GM18868 (cell line): Measurements from ENCODE around the gene GZMM.

Experiments used
- ATAC-seq: cut with Tn5 transposase; IDR thresholded peaks from one replicate; pipeline ENCODE4 v1.9.1; 2021; ENCODE audit warnings: mild to moderate bottlenecking, moderate library complexity; ENCODE audit not compliant: unreplicated experiment

GZMM gene

DNA sequence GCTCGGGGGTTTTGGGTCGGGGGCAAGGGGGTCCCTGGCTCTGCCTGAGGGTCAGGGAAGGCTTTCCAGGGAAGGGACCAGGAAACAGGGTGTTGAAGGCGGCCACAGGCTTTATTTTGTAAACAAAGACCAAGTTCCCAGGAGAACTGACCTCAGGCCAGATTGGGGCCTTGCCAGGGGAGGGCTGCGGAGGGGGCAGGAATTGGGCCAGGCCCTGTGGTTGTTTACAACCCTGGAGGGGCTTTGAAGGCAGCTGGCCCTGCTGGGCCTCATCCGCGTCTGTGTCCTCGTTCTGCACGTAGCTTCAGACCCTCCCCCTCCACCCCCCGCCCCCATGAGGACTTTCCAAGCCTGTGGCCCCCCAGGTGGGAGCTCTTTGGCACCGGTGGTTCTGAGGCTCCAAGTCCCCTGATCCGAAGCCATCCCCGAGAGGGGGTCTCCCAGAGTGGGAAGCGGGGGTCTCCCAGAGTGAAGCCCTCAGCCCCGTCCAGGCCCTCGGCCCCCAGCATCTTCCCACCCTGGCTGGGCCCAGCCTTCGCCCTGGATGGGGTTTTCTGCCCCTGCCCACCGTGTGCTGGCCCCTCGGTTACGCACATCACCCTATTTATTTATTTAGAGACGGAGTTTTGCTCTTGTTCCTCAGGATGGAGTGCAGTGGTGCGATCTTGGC, 15.1 kb downstream of the GZMM start:
- ATAC-seq: no peak

DNA sequence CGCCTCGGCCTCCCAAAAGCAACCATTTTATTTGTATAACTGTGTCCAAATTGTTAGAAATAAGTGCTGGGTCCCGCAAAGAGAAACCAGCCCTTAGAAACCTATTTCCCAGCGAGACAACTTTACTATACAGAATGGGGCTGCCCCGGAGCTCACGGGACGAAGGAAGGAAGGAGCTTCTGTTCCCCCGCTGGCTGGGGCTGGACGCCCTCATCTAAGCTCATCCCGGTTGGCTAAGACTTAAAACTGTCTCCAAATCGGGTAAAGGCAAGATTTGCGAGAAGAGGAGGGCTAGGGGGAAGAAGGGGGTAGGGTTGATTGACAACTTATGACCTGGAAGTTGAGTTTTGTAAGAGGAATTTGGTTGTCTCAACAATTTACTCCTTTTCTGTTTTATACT, 16.3 kb downstream of the GZMM start:
- ATAC-seq: no peak

GRCh38 chr19:566403-566802, 22.6 kb downstream of the GZMM start:
- no peak for ATAC-seq

DNA sequence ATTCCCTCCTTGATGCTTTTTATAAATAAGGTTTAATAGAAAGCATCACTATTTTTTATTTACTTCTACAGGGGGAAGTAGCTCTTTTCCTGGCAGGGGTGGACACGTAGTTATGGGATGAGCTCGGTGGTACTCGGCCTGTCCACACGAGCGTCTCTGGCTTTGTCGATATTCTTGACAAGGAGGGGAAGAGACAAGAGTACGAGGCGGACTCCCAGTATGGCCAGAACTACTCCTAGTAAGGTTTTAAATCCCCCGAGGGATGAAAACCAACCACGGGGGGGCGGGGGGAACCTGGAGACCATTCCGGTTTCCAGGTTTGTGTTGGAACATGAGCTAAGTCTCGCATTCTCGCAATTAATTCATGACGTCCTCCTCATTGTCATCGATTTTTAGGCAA, 23.0 kb downstream of the GZMM start:
- no peak for ATAC-seq

DNA sequence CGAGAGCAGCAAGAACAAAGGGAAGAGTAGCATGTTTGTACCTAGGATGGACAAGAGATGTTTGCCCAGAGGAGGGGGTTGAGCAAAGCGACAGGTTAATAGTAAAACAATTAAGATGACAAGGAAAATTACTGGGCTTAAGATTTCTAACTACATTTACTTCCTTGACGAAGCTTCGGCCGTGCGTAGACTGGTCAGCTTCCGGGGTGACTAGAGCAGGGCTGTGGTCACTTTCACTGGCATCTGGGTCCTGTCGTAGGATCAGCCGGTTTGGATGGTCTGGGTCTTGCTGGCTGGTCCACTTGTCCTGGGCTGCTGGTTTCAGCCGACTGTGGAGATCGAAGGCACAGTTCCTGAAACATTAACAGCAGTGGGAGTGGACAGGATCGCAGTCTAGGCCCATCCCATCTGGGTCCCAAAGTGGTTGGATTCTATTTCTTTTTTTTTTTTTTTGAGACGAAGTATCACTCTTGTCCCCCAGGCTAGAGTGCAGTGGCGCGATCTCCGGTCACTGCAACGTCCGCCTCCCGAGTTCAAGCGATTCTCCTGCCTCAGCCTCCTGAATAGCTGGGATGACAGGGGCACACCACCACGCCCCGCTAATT, 23.5 kb downstream of the GZMM start:
- ATAC-seq: no peak

DNA sequence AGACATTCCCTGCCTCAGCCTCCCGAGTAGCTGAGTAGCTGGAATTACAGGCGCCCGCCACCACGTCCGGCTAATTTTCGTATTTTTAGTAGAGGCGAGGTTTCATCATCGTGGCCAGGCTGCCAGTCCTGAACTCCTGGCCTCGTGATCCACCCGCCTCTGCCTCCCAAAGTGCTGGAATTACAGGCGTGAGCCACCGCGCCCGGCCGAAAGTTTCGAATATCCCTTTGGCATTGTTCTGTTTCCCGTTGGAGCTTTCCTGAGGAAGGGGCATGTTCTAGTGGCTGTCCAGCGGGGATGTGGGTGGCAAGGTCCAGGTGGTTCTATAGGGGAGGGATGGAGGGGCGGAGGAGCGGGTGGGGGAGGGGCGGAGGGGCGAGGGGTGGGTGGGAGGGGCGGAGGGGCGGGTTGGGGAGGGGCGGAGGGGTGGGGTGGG, 26.4 kb downstream of the GZMM start:
- ATAC-seq: no peak

GRCh38 chr19:570937-571565, 27.2 kb downstream of the GZMM start:
- ATAC-seq: no peak

DNA sequence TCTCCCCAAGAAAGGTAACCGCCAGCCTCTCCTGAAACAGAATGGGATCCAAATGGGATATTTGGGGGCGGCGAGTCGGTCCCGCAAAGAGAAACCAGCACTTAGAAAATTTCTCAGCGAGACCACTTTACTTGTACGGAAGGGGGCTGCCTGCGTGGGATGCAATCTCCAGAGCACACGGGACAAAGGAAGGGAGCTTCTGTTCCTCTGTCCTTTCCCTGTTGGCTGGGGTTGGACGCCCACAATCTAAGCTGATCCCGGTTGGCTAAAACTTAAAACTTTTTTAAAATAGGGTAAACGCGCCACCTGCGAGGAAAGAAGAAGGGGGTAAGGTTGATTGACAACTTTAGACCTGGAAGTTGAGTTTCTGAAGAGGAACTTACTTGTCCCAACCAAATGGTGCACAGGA, 27.7 kb downstream of the GZMM start:
- no peak for ATAC-seq

DNA sequence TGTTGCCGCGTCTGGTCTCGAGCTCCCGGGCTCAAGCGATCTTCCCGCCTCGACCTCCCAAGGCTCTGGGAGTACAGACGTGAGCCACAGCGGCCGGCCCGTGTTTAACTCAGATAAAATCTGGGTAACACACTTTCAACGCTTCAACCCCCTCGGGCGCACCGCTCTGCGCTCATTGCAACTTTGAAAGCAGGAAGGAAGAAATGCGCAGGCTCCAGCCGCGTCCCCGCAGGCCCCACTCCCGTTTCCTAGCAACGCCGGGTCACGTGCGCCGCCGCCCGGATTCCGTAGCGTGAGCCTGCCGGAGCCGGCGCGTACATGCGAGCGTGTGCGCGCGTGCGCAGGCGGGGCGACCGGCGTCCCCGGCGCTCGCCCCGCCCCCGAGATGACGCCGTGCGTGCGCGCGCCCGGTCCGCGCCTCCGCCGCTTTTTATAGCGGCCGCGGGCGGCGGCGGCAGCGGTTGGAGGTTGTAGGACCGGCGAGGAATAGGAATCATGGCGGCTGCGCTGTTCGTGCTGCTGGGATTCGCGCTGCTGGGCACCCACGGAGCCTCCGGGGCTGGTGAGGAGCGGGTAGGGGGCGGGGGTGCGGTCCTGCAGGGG, 28.4 kb downstream of the GZMM start, which contains the start of gene BSG:
Gene BSG, plus strand, starts transcription at position 457 of the 603 bp plus-strand sequence. Its CDS starts 39 bp downstream, at position 496.
- peak; percentile 62 for ATAC-seq

DNA sequence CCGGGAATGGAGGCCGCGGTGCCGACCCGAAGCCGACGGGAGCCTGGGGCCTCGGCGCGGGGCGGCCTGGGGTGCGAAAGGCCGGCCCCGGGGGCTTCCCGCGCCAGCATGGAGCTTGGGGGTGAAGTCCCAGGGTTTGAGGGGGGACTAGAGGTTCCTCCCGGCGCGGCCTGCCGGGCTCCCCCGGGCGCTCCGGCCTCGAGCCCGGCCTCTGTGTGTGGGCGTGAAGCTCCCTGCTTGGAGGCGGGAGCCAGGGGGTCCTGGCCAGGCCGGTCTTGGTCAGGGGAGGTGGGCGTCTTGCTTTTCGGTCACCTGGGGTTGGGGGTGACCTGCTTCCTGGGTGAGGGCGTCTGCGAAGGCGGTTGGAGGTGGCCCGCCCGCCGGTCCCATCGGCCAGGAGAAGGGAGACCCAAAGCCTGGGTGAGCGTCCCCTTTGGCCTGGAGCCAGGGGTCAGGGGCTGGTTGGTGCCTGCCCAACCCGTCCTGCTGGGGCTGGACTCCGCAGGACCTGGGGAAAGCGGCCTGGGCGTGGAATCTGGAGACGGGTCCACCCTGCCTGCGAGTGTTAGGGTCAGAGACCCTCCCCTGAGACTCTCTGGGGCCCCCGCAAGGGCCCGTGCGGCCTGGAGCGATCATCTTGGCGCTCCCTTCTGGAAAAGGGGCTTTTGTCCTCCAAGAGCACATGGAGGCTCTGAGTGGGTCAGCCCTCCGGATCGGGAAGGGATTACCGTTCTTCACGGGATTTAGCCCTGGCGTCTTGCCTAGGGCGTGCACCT, 29.1 kb downstream of the GZMM start:
- ATAC-seq: peak; percentile 30

DNA sequence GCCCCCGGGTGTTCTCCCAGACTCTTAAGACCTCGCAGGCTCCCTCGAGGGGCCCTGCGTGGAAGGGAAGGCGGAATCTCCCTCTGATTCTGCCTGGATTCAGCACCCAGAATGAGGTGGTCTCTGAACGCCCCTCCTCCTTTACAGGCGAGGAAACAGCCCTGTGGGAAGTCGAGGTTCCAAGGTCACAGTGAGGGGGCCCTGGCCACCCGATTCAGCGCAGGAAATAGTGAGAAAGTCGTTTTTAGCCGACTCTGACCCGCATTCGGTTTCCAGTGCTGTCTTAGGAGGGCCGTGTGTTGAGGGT, 29.6 kb downstream of the GZMM start:
- no peak for ATAC-seq

DNA sequence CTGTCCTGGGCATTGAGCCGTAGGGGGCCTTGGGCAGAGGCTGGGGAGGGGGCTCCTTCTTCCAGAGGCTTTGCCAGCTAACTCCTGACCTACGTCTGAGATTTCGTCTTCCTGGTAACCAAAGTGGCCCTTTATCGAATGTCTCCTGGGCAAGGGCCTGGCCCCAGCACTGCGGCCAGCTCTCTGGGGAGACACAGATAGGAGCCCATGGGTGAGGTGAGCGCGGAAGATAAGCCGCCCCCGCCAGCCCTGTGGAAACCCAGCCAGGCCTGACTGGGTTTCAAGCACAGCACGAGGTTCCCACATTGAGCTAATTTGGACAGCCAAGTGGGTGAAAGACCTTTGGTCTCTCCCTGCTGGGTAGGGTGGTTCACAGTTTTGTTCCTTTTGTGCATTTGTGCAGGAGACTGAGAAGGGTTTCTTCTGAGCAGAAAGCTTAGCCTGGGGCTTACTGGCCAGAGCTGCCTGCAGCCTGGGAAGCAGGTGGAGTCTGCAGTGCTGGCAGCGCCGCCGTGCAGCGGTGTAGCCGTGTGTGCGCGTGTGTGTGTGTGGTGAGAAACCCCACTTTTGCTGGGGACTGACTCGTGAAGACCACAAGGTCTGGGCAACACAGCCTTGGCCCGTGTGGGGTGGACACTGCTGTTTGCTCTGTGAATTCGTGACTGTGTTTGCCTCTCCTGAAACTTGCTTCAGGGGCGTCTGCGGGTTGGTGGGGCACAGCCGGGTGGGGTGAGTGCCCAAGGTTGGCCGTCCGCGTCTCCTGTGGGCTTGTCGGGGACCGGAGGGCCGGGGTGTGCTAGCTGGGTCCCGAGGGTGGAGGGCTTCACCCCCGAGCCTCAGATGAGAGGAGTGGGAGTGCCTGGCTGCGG, 31.0 kb downstream of the GZMM start:
- no peak for ATAC-seq

GRCh38 chr19:575527-576506, 32.0 kb downstream of the GZMM start:
- ATAC-seq: no peak

DNA sequence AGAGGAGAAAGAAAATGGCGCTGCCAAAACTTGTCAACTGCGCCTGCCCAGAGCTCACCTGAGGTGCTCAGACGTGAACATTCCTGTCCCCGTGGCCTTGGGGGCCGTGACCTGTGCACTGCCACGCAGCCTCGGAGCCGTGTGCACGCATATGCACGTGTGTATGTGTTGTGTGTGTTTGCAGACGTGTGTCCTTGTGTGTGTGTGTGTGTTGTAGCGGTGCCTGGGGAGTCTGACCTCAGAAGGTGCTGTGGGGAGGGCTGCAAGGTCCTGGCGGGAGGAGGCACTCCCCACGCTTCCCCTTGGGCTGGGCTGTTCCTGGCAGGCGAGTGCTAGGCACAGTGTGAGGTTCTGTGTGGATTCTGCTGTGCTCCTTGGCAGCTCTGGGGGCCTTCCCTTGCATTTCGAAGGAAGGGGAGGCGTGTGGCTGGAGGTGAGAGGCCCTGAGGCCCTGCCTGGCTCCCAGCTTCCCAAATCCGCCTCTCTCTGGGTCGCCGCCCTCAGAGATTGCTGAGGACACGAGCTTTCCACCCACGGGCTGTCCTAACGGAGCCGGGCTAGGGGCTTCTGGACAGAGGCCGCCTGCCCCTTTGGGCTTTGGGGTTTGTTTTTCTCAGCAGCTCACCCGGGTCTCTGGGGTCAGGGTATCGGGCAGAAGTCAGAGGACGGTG, 33.0 kb downstream of the GZMM start:
- no peak for ATAC-seq

DNA sequence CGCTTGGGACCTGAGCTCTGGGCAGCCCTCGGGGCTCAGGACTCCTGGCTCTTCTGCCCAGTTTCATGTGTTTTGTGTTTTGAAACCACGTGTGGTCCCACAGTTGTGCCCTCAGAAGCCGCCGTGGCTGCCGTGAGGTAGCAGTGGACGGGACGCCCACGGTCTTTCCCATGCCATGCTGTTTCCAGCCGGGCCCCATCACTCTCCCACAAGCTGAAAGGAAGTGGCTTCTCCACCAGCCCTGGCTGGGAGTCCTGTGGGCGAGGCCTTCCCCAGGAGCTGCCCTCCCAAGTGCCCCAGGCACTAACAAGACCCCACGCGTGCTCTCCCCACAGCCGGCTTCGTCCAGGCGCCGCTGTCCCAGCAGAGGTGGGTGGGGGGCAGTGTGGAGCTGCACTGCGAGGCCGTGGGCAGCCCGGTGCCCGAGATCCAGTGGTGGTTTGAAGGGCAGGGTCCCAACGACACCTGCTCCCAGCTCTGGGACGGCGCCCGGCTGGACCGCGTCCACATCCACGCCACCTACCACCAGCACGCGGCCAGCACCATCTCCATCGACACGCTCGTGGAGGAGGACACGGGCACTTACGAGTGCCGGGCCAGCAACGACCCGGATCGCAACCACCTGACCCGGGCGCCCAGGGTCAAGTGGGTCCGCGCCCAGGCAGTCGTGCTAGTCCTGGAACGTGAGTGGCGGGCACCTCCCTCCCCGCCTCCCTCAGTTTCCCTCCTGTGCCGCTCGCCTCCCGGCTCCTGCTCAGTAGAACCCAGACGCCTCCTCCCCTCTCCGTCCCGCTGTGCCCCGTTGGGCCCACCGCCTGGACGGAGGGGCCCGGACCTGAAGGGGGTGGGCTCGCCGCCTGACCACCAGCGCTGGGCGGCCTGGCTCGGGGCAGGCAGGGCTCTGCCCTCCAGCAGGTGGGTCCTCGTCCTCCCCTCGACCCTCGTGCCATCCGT, 33.9 kb downstream of the GZMM start:
- ATAC-seq: no peak

DNA sequence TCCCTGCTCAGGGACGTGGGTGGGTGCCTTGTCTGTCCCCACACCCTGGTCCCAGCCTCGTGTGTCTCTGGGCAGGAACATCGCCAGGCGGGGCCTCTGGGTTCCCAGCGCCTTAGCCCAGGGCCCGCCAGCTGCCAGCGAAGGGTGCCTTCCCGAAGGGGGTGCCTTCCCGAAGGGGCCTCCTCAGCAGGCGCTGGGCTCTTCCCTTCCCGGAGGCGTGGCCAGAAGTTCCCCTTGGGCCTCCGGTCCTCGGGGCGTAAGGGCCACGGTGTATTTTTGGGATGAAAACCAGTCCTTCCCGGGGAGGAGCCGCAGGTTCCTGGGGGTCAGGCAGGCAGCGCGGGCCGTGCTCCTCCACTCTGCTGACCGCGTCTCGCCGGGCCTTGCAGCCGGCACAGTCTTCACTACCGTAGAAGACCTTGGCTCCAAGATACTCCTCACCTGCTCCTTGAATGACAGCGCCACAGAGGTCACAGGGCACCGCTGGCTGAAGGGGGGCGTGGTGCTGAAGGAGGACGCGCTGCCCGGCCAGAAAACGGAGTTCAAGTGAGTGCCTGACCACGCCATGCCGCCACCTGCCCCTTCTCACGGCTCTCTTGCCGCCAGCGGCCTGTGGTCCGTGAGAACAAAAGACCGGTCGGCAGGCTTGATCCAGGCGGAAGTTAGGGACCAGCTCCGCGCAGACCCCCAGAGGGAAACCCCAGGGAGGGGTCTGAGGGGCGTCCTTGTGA, 35.4 kb downstream of the GZMM start:
- ATAC-seq: no peak

GRCh38 chr19:579842-580155, 35.9 kb downstream of the GZMM start:
- no peak for ATAC-seq
